Measurements from ENCODE around the gene POC1A.

Gene POC1A

GRCh38 chr3:52070724-52071621, 83.2 kb downstream of the POC1A start:
- in situ Hi-C loops (cut with MboI; ENCODE audit: low sequenced_read_pairs), result no loop called here

GRCh38 chr3:52069855-52070254, 84.4 kb downstream of the POC1A start:
- in situ Hi-C loops (cut with MboI; ENCODE audit: low sequenced_read_pairs), result no loop called here

GRCh38 chr3:52069135-52069534, 85.1 kb downstream of the POC1A start:
- in situ Hi-C loops (cut with MboI; ENCODE audit: low sequenced_read_pairs), result no loop called here

- in situ Hi-C loops (cut with MboI; ENCODE audit: low sequenced_read_pairs), result no loop called here
Observed at GRCh38 chr3:52068730-52069129, 85.5 kb downstream of the POC1A start.

- in situ Hi-C loops (cut with MboI; ENCODE audit: low sequenced_read_pairs), result no loop called here
Observed at GRCh38 chr3:52068055-52068571, 86.1 kb downstream of the POC1A start.

GRCh38 chr3:52067526-52067925, 86.7 kb downstream of the POC1A start:
- in situ Hi-C loops (cut with MboI; ENCODE audit: low sequenced_read_pairs), result no loop called here

- in situ Hi-C loops (cut with MboI; ENCODE audit: low sequenced_read_pairs), result no loop called here
Observed at GRCh38 chr3:52067046-52067445, 87.2 kb downstream of the POC1A start.

- in situ Hi-C loops (cut with MboI; ENCODE audit: low sequenced_read_pairs), result no loop called here
Observed at GRCh38 chr3:52065264-52065756, 88.9 kb downstream of the POC1A start.

GRCh38 chr3:52064561-52064960, 89.7 kb downstream of the POC1A start:
- in situ Hi-C loops (cut with MboI; ENCODE audit: low sequenced_read_pairs), result no loop called here

- in situ Hi-C loops (cut with MboI; ENCODE audit: low sequenced_read_pairs), result no loop called here
Observed at GRCh38 chr3:52063026-52063723, 91.0 kb downstream of the POC1A start.

- in situ Hi-C loops (cut with MboI; ENCODE audit: low sequenced_read_pairs), result no loop called here
Observed at GRCh38 chr3:52062505-52062904, 91.7 kb downstream of the POC1A start.

GRCh38 chr3:52061121-52061910, 92.9 kb downstream of the POC1A start:
- in situ Hi-C loops (cut with MboI; ENCODE audit: low sequenced_read_pairs), result no loop called here

- in situ Hi-C loops (cut with MboI; ENCODE audit: low sequenced_read_pairs), result no loop called here
Observed at GRCh38 chr3:52059781-52060180, 94.4 kb downstream of the POC1A start.

- in situ Hi-C loops (cut with MboI; ENCODE audit: low sequenced_read_pairs), result no loop called here
Observed at GRCh38 chr3:52057812-52058495, 96.3 kb downstream of the POC1A start.

GRCh38 chr3:52056968-52057811, 97.0 kb downstream of the POC1A start:
- in situ Hi-C loops (cut with MboI; ENCODE audit: low sequenced_read_pairs), result no loop called here

GRCh38 chr3:52056521-52056967, 97.7 kb downstream of the POC1A start, which contains the start of gene DUSP7:
TSS of gene DUSP7 (minus strand) at chr3:52056571. CDS start at chr3:52056366, 205 bp downstream.
- in situ Hi-C loops (cut with MboI; ENCODE audit: low sequenced_read_pairs), result no loop called here

- in situ Hi-C loops (cut with MboI; ENCODE audit: low sequenced_read_pairs), result no loop called here
Observed at GRCh38 chr3:52055537-52056351, 98.5 kb downstream of the POC1A start.
